Neural progenitor cell (in vitro differentiated cells): ENCODE measurements around the gene SERINC4. TPM values are rescaled to one million over a fixed set of nuclear protein-coding genes. Genes with fewer than 3 reads are reported as not detected.

Experiments
- DNase-seq: peaks from one replicate; pipeline ENCODE4 v3.0.0-alpha.2; 2016; ENCODE audit warnings: low spot score
- H2AFZ ChIP-seq: fragments of 200-600 bp; sonication (generic); replicated peaks from 2 replicates; pipeline ENCODE4 v1.6.1; 2016; ENCODE audit warnings: antibody characterized with exemption
- H3F3A ChIP-seq: fragments of 200-600 bp; sonication (generic); 2 replicates; pipeline ENCODE4 v1.6.1; 2016; ENCODE audit warnings: antibody characterized with exemption, low read depth
- H3K27ac ChIP-seq: fragments of 200-600 bp; sonication (generic); 2 replicates; pipeline ENCODE4 v1.5.1; 2016; ENCODE audit warnings: mild to moderate bottlenecking
- H3K27me3 ChIP-seq: fragments of 200-600 bp; sonication (generic); 2 replicates; pipeline ENCODE4 v1.6.1; 2016; ENCODE audit warnings: mild to moderate bottlenecking, moderate library complexity
- H3K36me3 ChIP-seq: fragments of 200-600 bp; sonication (generic); 2 replicates; pipeline ENCODE4 v1.5.1; 2016
- H3K4me1 ChIP-seq: fragments of 200-600 bp; sonication (generic); 2 replicates; pipeline ENCODE4 v1.6.1; 2016; ENCODE audit warnings: mixed run types
- H3K4me2 ChIP-seq: fragments of 200-600 bp; sonication (generic); 2 replicates; pipeline ENCODE4 v1.6.1; 2016
- H3K4me3 ChIP-seq: fragments of 200-600 bp; sonication (generic); 2 replicates; pipeline ENCODE4 v1.5.1; 2016
- H3K79me2 ChIP-seq: fragments of 200-600 bp; sonication (generic); 2 replicates; pipeline ENCODE4 v1.6.1; 2016; ENCODE audit warnings: low read depth
- H3K9ac ChIP-seq: fragments of 200-600 bp; sonication (generic); 2 replicates; pipeline ENCODE4 v1.6.1; 2016
- H3K9me3 ChIP-seq: fragments of 200-600 bp; sonication (generic); 2 replicates; pipeline ENCODE4 v1.5.1; 2016; ENCODE audit warnings: low read depth
- H4K20me1 ChIP-seq: fragments of 200-600 bp; sonication (generic); 2 replicates; pipeline ENCODE4 v1.6.1; 2016; ENCODE audit warnings: low read depth
- H3K27ac Mint-ChIP-seq: 3 replicates; pipeline ENCODE4 v1.8.0; 2021; ENCODE audit warnings: mixed read lengths
- H3K27me3 Mint-ChIP-seq: 2 replicates; pipeline ENCODE4 v1.8.0; 2022; ENCODE audit warnings: low read depth, mild to moderate bottlenecking, inconsistent platforms, moderate library complexity, mixed read lengths; ENCODE audit not compliant: insufficient read depth
- H3K36me3 Mint-ChIP-seq: 3 replicates; pipeline ENCODE4 v1.8.0; 2021; ENCODE audit warnings: mixed read lengths
- H3K4me1 Mint-ChIP-seq: 3 replicates; pipeline ENCODE4 v1.8.0; 2021; ENCODE audit warnings: mixed read lengths
- H3K4me3 Mint-ChIP-seq: 3 replicates; pipeline ENCODE4 v1.8.0; 2021; ENCODE audit warnings: mild to moderate bottlenecking, moderate library complexity, mixed read lengths
- H3K9me3 Mint-ChIP-seq: 3 replicates; pipeline ENCODE4 v1.8.0; 2020; ENCODE audit warnings: mixed read lengths
- CTCF ChIP-seq: fragments of 200-600 bp; sonication (generic); IDR thresholded peaks from 2 replicates; pipeline ENCODE4 v1.5.1; 2017; ENCODE audit warnings: antibody characterized with exemption, mild to moderate bottlenecking
- EZH2 ChIP-seq: fragments of 200-600 bp; sonication (generic); IDR thresholded peaks from 2 replicates; pipeline ENCODE4 v1.6.1; 2017; ENCODE audit warnings: antibody characterized with exemption, mild to moderate bottlenecking, moderate library complexity
- EZH2phosphoT487 ChIP-seq: fragments of 200-600 bp; sonication (generic); IDR thresholded peaks from 2 replicates; pipeline ENCODE4 v1.6.1; 2017; ENCODE audit warnings: antibody characterized with exemption
- total RNA-seq: library from RNA; depleted of rRNA; stranded (reverse); fragments of >200 nt; gene quantifications from 2 replicates; pipeline ENCODE4 v1.2.3, GENCODE V29; 2015; ENCODE audit warnings: low replicate concordance

Gene SERINC4
- total RNA-seq, 1 donor from 2014 or later, result not detected

GRCh38 chr15:43774062-43774461 is 26.0 kb downstream of the SERINC4 start:
- H3K4me1 Mint-ChIP-seq, result no peaks in the 10 kb centered on the region
- Histone ChIP-seq H3K9me3 (no peaks in the 10 kb centered on the region), H3K4me1 (no peaks in the 10 kb centered on the region), H3K27me3 (peaks cover 19% of the 10 kb centered on the region), H3K9ac (no peak overlapping the region), H3K27ac (no peak overlapping the region), H3K4me3 (no peak overlapping the region), H3K36me3 (peaks cover 28% of the 10 kb centered on the region), H3K4me2 (no peak overlapping the region), H3K79me2 (no peaks in the 10 kb centered on the region), H4K20me1 (peaks cover 16% of the 10 kb centered on the region), H3F3A (peaks cover 71% of the 10 kb centered on the region), H2AFZ (no peak overlapping the region)
- TF ChIP-seq EZH2phosphoT487 (no peak), CTCF (no peak), EZH2 (no peak)
- peaks cover 7% of the 10 kb centered on the region for H3K27me3 Mint-ChIP-seq
- H3K9me3 Mint-ChIP-seq, result no peaks in the 10 kb centered on the region
- H3K27ac Mint-ChIP-seq, result no peak overlapping the region
- no peak for DNase-seq
- H3K36me3 Mint-ChIP-seq, result peaks cover 24% of the 10 kb centered on the region
- no peak overlapping the region for H3K4me3 Mint-ChIP-seq

GRCh38 chr15:43772624-43773023 is 27.4 kb downstream of the SERINC4 start:
- Mint-ChIP-seq H3K9me3 (no peaks in the 10 kb centered on the region), H3K27me3 (peaks cover 5% of the 10 kb centered on the region), H3K27ac (no peak overlapping the region), H3K36me3 (peaks cover 35% of the 10 kb centered on the region), H3K4me1 (no peaks in the 10 kb centered on the region), H3K4me3 (no peak overlapping the region)
- no peak for DNase-seq
- no peaks in the 10 kb centered on the region for H3K9me3 ChIP-seq
- H3K36me3 ChIP-seq, result peaks cover 34% of the 10 kb centered on the region
- TF ChIP-seq EZH2phosphoT487 (no peak), EZH2 (no peak), CTCF (no peak)
- H4K20me1 ChIP-seq, result peaks cover 16% of the 10 kb centered on the region
- no peak overlapping the region for H3K9ac ChIP-seq
- no peaks in the 10 kb centered on the region for H3K4me1 ChIP-seq
- H3F3A ChIP-seq, result peaks cover 84% of the 10 kb centered on the region
- peaks cover 19% of the 10 kb centered on the region for H3K27me3 ChIP-seq
- no peak overlapping the region for H3K4me2 ChIP-seq
- H3K4me3 ChIP-seq, result no peak overlapping the region
- H2AFZ ChIP-seq, result no peak overlapping the region
- H3K27ac ChIP-seq, result no peak overlapping the region
- no peaks in the 10 kb centered on the region for H3K79me2 ChIP-seq

- no peak overlapping the region for H3K9ac ChIP-seq
- peaks cover 35% of the 10 kb centered on the region for H3K36me3 Mint-ChIP-seq
These were observed 28.2 kb downstream of the SERINC4 start for GRCh38 chr15:43771816-43772215.

More at GRCh38 chr15:43771816-43772215, 28.2 kb downstream of the SERINC4 start:
- Mint-ChIP-seq H3K4me3 (no peak overlapping the region), H3K27ac (no peak overlapping the region), H3K9me3 (no peaks in the 10 kb centered on the region), H3K27me3 (peaks cover 5% of the 10 kb centered on the region), H3K4me1 (no peaks in the 10 kb centered on the region)
- DNase-seq, result no peak
- Histone ChIP-seq H3K9me3 (no peaks in the 10 kb centered on the region), H3K4me1 (no peaks in the 10 kb centered on the region), H3K36me3 (peaks cover 34% of the 10 kb centered on the region), H3F3A (peaks cover 83% of the 10 kb centered on the region), H3K27me3 (peaks cover 14% of the 10 kb centered on the region), H2AFZ (no peak overlapping the region), H3K27ac (no peak overlapping the region), H3K4me2 (no peak overlapping the region), H3K79me2 (no peaks in the 10 kb centered on the region), H3K4me3 (no peak overlapping the region), H4K20me1 (peaks cover 16% of the 10 kb centered on the region)
- TF ChIP-seq EZH2, result no peak
- no peak for TF ChIP-seq EZH2phosphoT487
- TF ChIP-seq CTCF, result no peak
